ENCODE data around the gene CPVL. TPM values are rescaled to one million over a fixed set of nuclear protein-coding genes. Genes with fewer than 3 reads are reported as not detected.

Gene CPVL
- total and polyA plus RNA-seq, 10 donors: 18.7 to 259 (median 130) TPM

DNA sequence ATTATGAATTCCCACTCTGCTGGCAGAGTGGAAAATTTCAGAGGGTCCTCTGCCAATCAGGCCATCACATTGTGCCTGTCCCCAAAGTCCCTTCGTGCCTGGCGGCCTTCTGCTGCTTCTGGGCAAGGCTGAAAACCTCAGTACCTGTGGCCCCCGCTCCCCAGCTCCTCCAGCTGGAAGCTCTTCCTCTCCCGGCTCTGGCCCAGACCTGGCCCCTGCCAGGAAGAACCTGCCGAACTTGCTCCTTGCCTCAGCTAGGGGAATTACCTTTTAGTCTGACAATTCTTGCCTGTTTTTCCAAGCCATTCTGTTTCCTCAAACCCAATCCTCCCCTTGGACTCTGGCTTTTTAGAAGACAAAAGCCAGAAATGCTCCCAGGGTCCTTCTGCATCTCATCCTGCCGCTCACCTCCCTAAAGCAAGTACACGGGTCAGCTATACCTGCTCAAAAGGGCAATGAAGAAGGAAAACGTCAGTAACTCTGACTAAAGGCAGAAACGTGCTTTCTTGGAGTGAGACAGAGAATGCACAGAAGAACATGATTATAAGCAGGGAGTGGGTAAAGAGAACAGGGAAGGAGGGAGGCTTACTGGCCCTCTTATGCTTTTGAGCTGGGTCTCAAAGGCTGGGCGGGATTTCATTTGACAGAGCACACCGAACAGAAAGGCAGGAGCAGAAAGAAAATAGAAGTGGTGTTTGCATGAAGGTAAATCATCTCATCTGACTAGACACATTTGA lies 160.1 kb downstream of the CPVL start:
- TF ChIP-seq POLR2AphosphoS5 (IDR thresholded peaks at IDR 0.05): no peak
- no peak for TF ChIP-seq POLR2A (IDR thresholded peaks at IDR 0.05)
- no peak for TF ChIP-seq CTCF (IDR thresholded peaks at IDR 0.05 in 8 of 11, conservative IDR thresholded peaks at IDR 0.05 in 3 of 11)
- peak overlapping the region in 6 of 8 donors; percentile 9 to 63 (median 37) for H3K27ac ChIP-seq
- no peaks in the 10 kb centered on the region for H3K36me3 ChIP-seq
- no peak overlapping the region for H3K4me3 ChIP-seq
- peaks cover 0 to 6% (median 0%) of the 10 kb centered on the region in 7 donors for H3K27me3 ChIP-seq (replicated peaks in 1 of 7)
- 74 to 89% (median 80%) methylated on average over 11 of the region's 11 CpGs for WGBS, 5 donors
- DNase-seq: no peak
- H3K9me3 ChIP-seq: no peaks in the 10 kb centered on the region
- peaks cover 4 to 39% (median 25%) of the 10 kb centered on the region in 6 donors for H3K4me1 ChIP-seq
- intact Hi-C loops (cut with DNase I; ENCODE audit: low total_unique reads): no loop called here

GRCh38 chr7:28984631-28985030 lies 161.7 kb downstream of the CPVL start:
- Histone ChIP-seq H3K9me3 (no peaks in the 10 kb centered on the region), H3K27ac (peak overlapping the region in 5 of 8 donors; percentile 20 to 61 (median 51)), H3K4me3 (no peak overlapping the region), H3K36me3 (no peaks in the 10 kb centered on the region), H3K4me1 (peaks cover 4 to 39% (median 25%) of the 10 kb centered on the region in 6 donors), H3K27me3 (replicated peaks in 1 of 7) (peaks cover 0 to 6% (median 0%) of the 10 kb centered on the region in 7 donors)
- intact Hi-C loops (cut with DNase I; ENCODE audit: low total_unique reads): no loop called here
- TF ChIP-seq POLR2AphosphoS5 (IDR thresholded peaks at IDR 0.05) (no peak), CTCF (IDR thresholded peaks at IDR 0.05 in 8 of 11, conservative IDR thresholded peaks at IDR 0.05 in 3 of 11) (no peak), POLR2A (IDR thresholded peaks at IDR 0.05) (no peak)
- DNase-seq: no peak
- 40 to 60% (median 51%) methylated on average over 4 of the region's 4 CpGs for WGBS, 5 donors

- no peak for TF ChIP-seq POLR2AphosphoS5 (IDR thresholded peaks at IDR 0.05)
- no peak for TF ChIP-seq POLR2A (IDR thresholded peaks at IDR 0.05)
- TF ChIP-seq CTCF (IDR thresholded peaks at IDR 0.05 in 8 of 11, conservative IDR thresholded peaks at IDR 0.05 in 3 of 11): no peak
- Histone ChIP-seq H3K4me3 (no peak overlapping the region), H3K27ac (peak overlapping the region in 1 of 8 donors; percentile 59), H3K36me3 (no peaks in the 10 kb centered on the region), H3K27me3 (replicated peaks in 1 of 7) (peaks cover 0 to 4% (median 0%) of the 10 kb centered on the region in 7 donors), H3K9me3 (no peaks in the 10 kb centered on the region), H3K4me1 (peaks cover 4 to 39% (median 25%) of the 10 kb centered on the region in 6 donors)
- DNase-seq: no peak
- intact Hi-C loops (cut with DNase I; ENCODE audit: low total_unique reads): no loop called here
These were observed 162.1 kb downstream of the CPVL start for GRCh38 chr7:28984217-28984616.

GRCh38 chr7:28983396-28984190 lies 162.7 kb downstream of the CPVL start:
- no peaks in the 10 kb centered on the region for H3K9me3 ChIP-seq
- no peak overlapping the region for H3K27ac ChIP-seq
- TF ChIP-seq CTCF (IDR thresholded peaks at IDR 0.05 in 8 of 11, conservative IDR thresholded peaks at IDR 0.05 in 3 of 11) (no peak), POLR2A (IDR thresholded peaks at IDR 0.05) (no peak), POLR2AphosphoS5 (IDR thresholded peaks at IDR 0.05) (no peak)
- intact Hi-C loops (cut with DNase I; ENCODE audit: low total_unique reads): no loop called here
- H3K4me3 ChIP-seq: no peak overlapping the region
- H3K27me3 ChIP-seq (replicated peaks in 1 of 7): no peaks in the 10 kb centered on the region
- H3K36me3 ChIP-seq: no peaks in the 10 kb centered on the region
- no peak for DNase-seq
- 73 to 94% (median 82%) methylated on average over 4 of the region's 4 CpGs for WGBS, 5 donors
- H3K4me1 ChIP-seq: peaks cover 4 to 39% (median 25%) of the 10 kb centered on the region in 6 donors
